H1 (cell line): ENCODE measurements around the gene OXCT2. TPM values are rescaled to one million over a fixed set of nuclear protein-coding genes. Genes with fewer than 3 reads are reported as not detected.

ENCODE experiments used
- CTCF ChIA-PET: fragments of 300-600 bp; sonication (Branson Sonifier 250); formaldehyde crosslinking; loops from one replicate; lab custom pipeline; 2021; ENCODE audit not compliant: partially characterized antibody; lab: Charles Lee
- POLR2A ChIA-PET: fragments of 300-600 bp; sonication (Branson Sonifier 250); formaldehyde crosslinking; loops from one replicate; lab custom pipeline; 2021; ENCODE audit warnings: inconsistent platforms; ENCODE audit not compliant: partially characterized antibody; lab: Charles Lee
- DNase-seq, 2 experiments: peaks; one replicate each; pipeline versions ENCODE4 v3.0.0 to v3.0.0-alpha.2; 2010 to 2022; ENCODE audit warnings: low spot score in 2 of 2, low read depth in 1 of 2, mixed read lengths in 1 of 2
- FAIRE-seq: peaks from 2 replicates; lab custom pipeline; 2011; peaks lifted over from hg19 to GRCh38; lab: Jason Lieb, UNC
- H2AFZ ChIP-seq: 2 replicates; pipeline ENCODE4 v1.8.1; 2012; ENCODE audit warnings: low read length, inconsistent platforms
- H2AK5ac ChIP-seq: 2 replicates; pipeline ENCODE4 v1.6.1; 2013; ENCODE audit warnings: low read depth, low read length
- H2BK120ac ChIP-seq: replicated peaks from 2 replicates; pipeline ENCODE3; 2013; ENCODE audit warnings: low read depth, low read length, inconsistent platforms
- H2BK12ac ChIP-seq: 2 replicates; pipeline ENCODE4 v1.6.1; 2013; ENCODE audit warnings: low read depth, low read length
- H2BK15ac ChIP-seq: 2 replicates; pipeline ENCODE4 v1.6.1; 2013; ENCODE audit warnings: low read length
- H2BK20ac ChIP-seq: 2 replicates; pipeline ENCODE4 v1.6.1; 2013; ENCODE audit warnings: low read length
- H2BK5ac ChIP-seq: 2 replicates; pipeline ENCODE4 v1.6.1; 2013; ENCODE audit warnings: low read depth, low read length
- H3K14ac ChIP-seq: 2 replicates; pipeline ENCODE4 v1.6.1; 2013; ENCODE audit warnings: inconsistent platforms; ENCODE audit not compliant: insufficient read length
- H3K18ac ChIP-seq: 2 replicates; pipeline ENCODE4 v1.6.1; 2013; ENCODE audit warnings: low read length; ENCODE audit errors: extremely low read depth
- H3K23ac ChIP-seq: 2 replicates; pipeline ENCODE4 v1.6.1; 2013; ENCODE audit warnings: inconsistent platforms; ENCODE audit not compliant: insufficient read length
- H3K23me2 ChIP-seq: 2 replicates; pipeline ENCODE4 v1.6.1; 2013; ENCODE audit warnings: low read depth, low read length
- H3K27ac ChIP-seq: 2 replicates; pipeline ENCODE4 v1.6.1; 2011; ENCODE audit warnings: low read depth, low read length, inconsistent platforms
- H3K27me3 ChIP-seq, 4 experiments: replicated peaks in 1 of 4; 1 replicate in 1 of 4; 2 replicates in 3 of 4; pipeline versions ENCODE4 v1.6.1 to v1.8.1; 2011 to 2013; ENCODE audit warnings: low read length in 3 of 4, mild to moderate bottlenecking in 3 of 4, inconsistent platforms in 2 of 4, mixed read lengths in 2 of 4, moderate library complexity in 1 of 4; ENCODE audit not compliant: control insufficient read depth in 3 of 4, insufficient read depth in 3 of 4; ENCODE audit errors: extremely low read depth in 1 of 4
- H3K36me3 ChIP-seq, 4 experiments: 2 replicates each; pipeline versions ENCODE4 v1.6.1 to v1.8.1; 2011 to 2013; ENCODE audit warnings: mild to moderate bottlenecking in 4 of 4, low read length in 3 of 4, moderate library complexity in 2 of 4, control low read depth in 1 of 4, inconsistent platforms in 1 of 4; ENCODE audit not compliant: insufficient read depth in 4 of 4, control insufficient read depth in 2 of 4
- H3K4ac ChIP-seq: replicated peaks from 2 replicates; pipeline ENCODE3; 2013; ENCODE audit warnings: low read length, low read depth, mixed read lengths, inconsistent platforms; ENCODE audit not compliant: insufficient read length
- H3K4me1 ChIP-seq, 4 experiments: replicated peaks in 1 of 4; 1 replicate in 1 of 4; 2 replicates in 3 of 4; pipeline versions ENCODE4 v1.6.1 to v1.8.1; 2011 to 2013; ENCODE audit warnings: low read length in 3 of 4, inconsistent platforms in 2 of 4, mixed read lengths in 1 of 4; ENCODE audit not compliant: insufficient read depth in 4 of 4, control insufficient read depth in 3 of 4
- H3K4me2 ChIP-seq, 2 experiments: 2 replicates each; pipeline versions ENCODE4 v1.6.1 to v1.8.1; 2011 to 2013; ENCODE audit warnings: low read depth in 2 of 2, low read length in 2 of 2, control low read depth in 1 of 2, inconsistent platforms in 1 of 2, mild to moderate bottlenecking in 1 of 2; ENCODE audit not compliant: insufficient read depth in 1 of 2
- H3K4me3 ChIP-seq, 4 experiments: fragments of 200-600, 300-600 bp in 1 of 4; sonication (generic), shearing (Covaris generic), sonication (Bioruptor Twin) in 1 of 4; 2 replicates each; pipeline versions ENCODE4 v1.5.1 to v1.8.1; 2011 to 2016; ENCODE audit warnings: low read length in 4 of 4, low read depth in 3 of 4, control low read depth in 2 of 4, inconsistent platforms in 2 of 4, mild to moderate bottlenecking in 2 of 4, mixed read lengths in 1 of 4, moderate library complexity in 1 of 4; ENCODE audit not compliant: insufficient read depth in 2 of 4; ENCODE audit errors: extremely low read depth in 1 of 4
- H3K56ac ChIP-seq: replicated peaks from 2 replicates; pipeline ENCODE3; 2013; ENCODE audit warnings: low read depth, mild to moderate bottlenecking, mixed read lengths, low read length, inconsistent platforms; ENCODE audit not compliant: insufficient read length
- H3K79me1 ChIP-seq: 2 replicates; pipeline ENCODE4 v1.6.1; 2013; ENCODE audit warnings: low read depth, low read length, control low read depth
- H3K79me2 ChIP-seq, 2 experiments: 2 replicates each; pipeline versions ENCODE4 v1.6.1 to v1.8.1; 2012 to 2013; ENCODE audit warnings: low read length in 2 of 2, mild to moderate bottlenecking in 2 of 2, inconsistent platforms in 1 of 2; ENCODE audit not compliant: insufficient read depth in 2 of 2, control insufficient read depth in 1 of 2
- H3K9ac ChIP-seq, 4 experiments: replicated peaks in 1 of 4; 1 replicate in 1 of 4; 2 replicates in 3 of 4; pipeline versions ENCODE4 v1.6.1 to v1.8.1; 2011 to 2013; ENCODE audit warnings: low read depth in 3 of 4, low read length in 3 of 4, control low read depth in 2 of 4, mild to moderate bottlenecking in 2 of 4, moderate library complexity in 2 of 4, inconsistent platforms in 1 of 4; ENCODE audit errors: extremely low read depth in 1 of 4
- H3K9me3 ChIP-seq, 2 experiments: 2 replicates each; pipeline versions ENCODE4 v1.6.1 to v1.8.1; 2012 to 2013; ENCODE audit warnings: mild to moderate bottlenecking in 2 of 2, moderate library complexity in 2 of 2, control low read depth in 1 of 2, inconsistent platforms in 1 of 2, low read depth in 1 of 2, low read length in 1 of 2, mixed read lengths in 1 of 2; ENCODE audit not compliant: insufficient read depth in 2 of 2
- H4K20me1 ChIP-seq, 2 experiments: replicated peaks in 1 of 2; 2 replicates each; pipeline versions ENCODE3 to v1.8.1; 2011 to 2013; ENCODE audit warnings: inconsistent platforms in 2 of 2, low read length in 2 of 2, mild to moderate bottlenecking in 1 of 2; ENCODE audit not compliant: insufficient read depth in 2 of 2, control insufficient read depth in 1 of 2
- H4K5ac ChIP-seq: 2 replicates; pipeline ENCODE4 v1.6.1; 2013; ENCODE audit warnings: low read length, low read depth, mixed read lengths, inconsistent platforms; ENCODE audit not compliant: insufficient read length
- H4K8ac ChIP-seq: 2 replicates; pipeline ENCODE4 v1.8.0; 2013; ENCODE audit warnings: mild to moderate bottlenecking, moderate library complexity, low read length, inconsistent platforms; ENCODE audit not compliant: insufficient read depth; ENCODE audit errors: extremely low read depth
- H4K91ac ChIP-seq: replicated peaks from 2 replicates; pipeline ENCODE3; 2013; ENCODE audit warnings: low read length, mixed read lengths, inconsistent platforms; ENCODE audit not compliant: insufficient read length
- CHD1 ChIP-seq: IDR thresholded peaks from 2 replicates; pipeline ENCODE4 v1.6.1; 2012; ENCODE audit warnings: low read depth, low read length, improper control_type of control experiment
- GABPA ChIP-seq: IDR thresholded peaks from 2 replicates; pipeline ENCODE4 v1.6.1; 2011; ENCODE audit warnings: mild to moderate bottlenecking, low read length, moderate library complexity, borderline replicate concordance; ENCODE audit not compliant: insufficient read depth
- MAFK ChIP-seq: IDR thresholded peaks from 2 replicates; pipeline ENCODE4 v1.6.1; 2012; ENCODE audit warnings: low read depth, mild to moderate bottlenecking, improper control_type of control experiment, low read length
- RBBP5 ChIP-seq: IDR thresholded peaks from 2 replicates; pipeline ENCODE4 v1.7.1; 2012; ENCODE audit warnings: low read depth, mild to moderate bottlenecking, inconsistent platforms, low read length, moderate library complexity, borderline replicate concordance
- RFX5 ChIP-seq: IDR thresholded peaks from 2 replicates; pipeline ENCODE4 v1.6.1; 2011; ENCODE audit warnings: low read depth, low read length, improper control_type of control experiment, borderline replicate concordance
- TAF7 ChIP-seq: optimal IDR thresholded peaks from 2 replicates; pipeline ENCODE3; 2011; ENCODE audit warnings: low read depth, mild to moderate bottlenecking, inconsistent platforms, low read length, moderate library complexity, borderline replicate concordance
- TBP ChIP-seq: IDR thresholded peaks from 2 replicates; pipeline ENCODE4 v1.6.1; 2011; ENCODE audit warnings: low read depth, low read length, improper control_type of control experiment
- TCF12 ChIP-seq: IDR thresholded peaks from 2 replicates; pipeline ENCODE4 v1.6.1; 2011; ENCODE audit warnings: low read depth, mild to moderate bottlenecking, low read length
- WGBS, 2 experiments: shearing (Covaris generic) in 1 of 2; methylation state at CpG; one replicate each; pipeline versions ENCODE4 v1.1.6 to v1.1.7; 2013 to 2015; ENCODE audit warnings: low lambda C conversion rate in 2 of 2, mixed read lengths in 2 of 2, inconsistent platforms in 1 of 2, low coverage in 1 of 2, missing lambda C conversion rate in 1 of 2; ENCODE audit not compliant: insufficient replicate concordance in 2 of 2, insufficient coverage in 1 of 2, insufficient read length in 1 of 2; ENCODE audit errors: extremely low coverage in 1 of 2, missing lambda C conversion rate in 1 of 2; 5-methylcytosine and 5-hydroxymethylcytosine counted together
- polyA plus RNA-seq, 7 experiments: library from polyadenylated mRNA; depleted of rRNA in 3 of 7; stranded (reverse) in 5 of 7; unstranded in 2 of 7; fragments of >200 nt in 5 of 7; fragments of 200-250 nt in 2 of 7; gene quantifications; 1 replicate in 5 of 7; 2 replicates in 1 of 7; 4 replicates in 1 of 7; pipeline versions ENCODE4 v1.2.1 to v1.2.3, GENCODE V29; 2011 to 2013; ENCODE audit warnings: missing spikeins in 2 of 7, mixed read lengths in 2 of 7
- total RNA-seq: library from RNA; stranded (reverse); fragmentation: NEBNext Ultra II Directional; extraction: Animal tissue kit (Norgen Biotek cat#: 25700); gene quantifications from 2 replicates; pipeline ENCODE4 v1.2.1, GENCODE V29; 2021
- TF ChIP-seq, protein P1 (sequence below): IDR thresholded peaks from 2 replicates; pipeline ENCODE4 v1.6.1; 2011; ENCODE audit warnings: low read depth, mild to moderate bottlenecking, low read length; ENCODE audit not compliant: insufficient read depth
- TF ChIP-seq, protein P2 (sequence below): IDR thresholded peaks from 2 replicates; pipeline ENCODE4 v1.6.1; 2012; ENCODE audit warnings: low read length, inconsistent platforms
- TF ChIP-seq, protein P3 (sequence below): IDR thresholded peaks from 2 replicates; pipeline ENCODE4 v1.6.1; 2011; ENCODE audit warnings: low read length, improper control_type of control experiment

Gene OXCT2
- total and polyA plus RNA-seq, 2 of the 8 experiments (the other 6 are each of a cell fraction or from before 2014, with no cell fraction given): 2.6 to 2.9 TPM

DNA sequence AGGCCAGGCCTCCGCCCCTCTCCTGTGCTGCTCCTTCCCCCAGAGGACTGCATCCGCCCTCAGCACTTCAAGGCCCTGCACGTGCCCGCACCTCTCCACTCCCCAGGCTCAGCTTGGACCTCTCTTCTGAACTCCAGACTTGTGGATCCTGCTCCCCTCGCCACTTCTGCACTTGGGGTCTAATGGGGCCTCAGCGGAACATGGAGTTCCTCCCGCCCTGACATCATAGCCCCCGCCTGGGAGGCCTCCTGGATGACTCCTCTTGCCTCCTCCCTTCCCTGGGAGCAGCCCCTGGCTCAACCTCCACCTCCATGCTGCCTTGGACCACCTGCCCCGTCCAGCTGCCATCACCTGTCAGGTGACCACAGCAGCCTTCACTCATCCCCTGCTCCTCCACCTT is 10.1 kb downstream of the OXCT2 start:
- no peak overlapping the region for H2BK120ac ChIP-seq
- no peak overlapping the region for H3K56ac ChIP-seq
- H3K14ac ChIP-seq: no peak overlapping the region
- H3K79me1 ChIP-seq: no peaks in the 10 kb centered on the region
- H2BK20ac ChIP-seq: no peak overlapping the region
- no peak overlapping the region for H3K9ac ChIP-seq
- H3K18ac ChIP-seq: no peak overlapping the region
- H4K8ac ChIP-seq: no peak overlapping the region
- H3K4ac ChIP-seq: no peak overlapping the region
- no peak overlapping the region for H3K4me2 ChIP-seq
- no peak overlapping the region for H2AFZ ChIP-seq
- H3K4me3 ChIP-seq: no peak overlapping the region
- no peak overlapping the region for H4K91ac ChIP-seq
- no peak overlapping the region for H2BK15ac ChIP-seq
- H3K79me2 ChIP-seq: no peaks in the 10 kb centered on the region
- 84% methylated on average over 7 of the region's 9 CpGs; no CpG with 5 or more reads in 1 of the 2 experiments for WGBS, 2 experiments
- no peak overlapping the region for H2BK12ac ChIP-seq
- no peak overlapping the region for H2BK5ac ChIP-seq
- H3K23me2 ChIP-seq: no peaks in the 10 kb centered on the region
- no peaks in the 10 kb centered on the region for H3K27me3 ChIP-seq
- H3K9me3 ChIP-seq: peaks cover 5 to 12% of the 10 kb centered on the region in 2 experiments; a peak in 1 of 4 replicates
- ChIA-PET CTCF (interaction anchor here (1.4 kb wide), 1 partner anchor 39 kb away, joined by 4 read pairs; no protein-coding TSS in a partner anchor), POLR2A (no interaction called here)
- no peak overlapping the region for H2AK5ac ChIP-seq
- DNase-seq (no peak), FAIRE-seq (no peak)
- H4K20me1 ChIP-seq: peaks cover 0 to 1% of the 10 kb centered on the region in 2 experiments
- H3K36me3 ChIP-seq: peaks cover 2 to 6% (median 2%) of the 10 kb centered on the region in 4 experiments; a peak in 5 of 8 replicates
- H3K4me1 ChIP-seq: no peaks in the 10 kb centered on the region
- no peak overlapping the region for H3K27ac ChIP-seq
- H3K23ac ChIP-seq: no peak overlapping the region
- no peak overlapping the region for H4K5ac ChIP-seq
- TF ChIP-seq, protein P1, sequence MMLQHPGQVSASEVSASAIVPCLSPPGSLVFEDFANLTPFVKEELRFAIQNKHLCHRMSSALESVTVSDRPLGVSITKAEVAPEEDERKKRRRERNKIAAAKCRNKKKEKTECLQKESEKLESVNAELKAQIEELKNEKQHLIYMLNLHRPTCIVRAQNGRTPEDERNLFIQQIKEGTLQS: no peak
- TF ChIP-seq CHD1: no peak
- TF ChIP-seq RBBP5: no peak
- TF ChIP-seq, protein P2, sequence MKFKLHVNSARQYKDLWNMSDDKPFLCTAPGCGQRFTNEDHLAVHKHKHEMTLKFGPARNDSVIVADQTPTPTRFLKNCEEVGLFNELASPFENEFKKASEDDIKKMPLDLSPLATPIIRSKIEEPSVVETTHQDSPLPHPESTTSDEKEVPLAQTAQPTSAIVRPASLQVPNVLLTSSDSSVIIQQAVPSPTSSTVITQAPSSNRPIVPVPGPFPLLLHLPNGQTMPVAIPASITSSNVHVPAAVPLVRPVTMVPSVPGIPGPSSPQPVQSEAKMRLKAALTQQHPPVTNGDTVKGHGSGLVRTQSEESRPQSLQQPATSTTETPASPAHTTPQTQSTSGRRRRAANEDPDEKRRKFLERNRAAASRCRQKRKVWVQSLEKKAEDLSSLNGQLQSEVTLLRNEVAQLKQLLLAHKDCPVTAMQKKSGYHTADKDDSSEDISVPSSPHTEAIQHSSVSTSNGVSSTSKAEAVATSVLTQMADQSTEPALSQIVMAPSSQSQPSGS: no peak
- no peak for TF ChIP-seq TAF7
- TF ChIP-seq MAFK: no peak
- no peak for TF ChIP-seq TCF12
- TF ChIP-seq, protein P3, sequence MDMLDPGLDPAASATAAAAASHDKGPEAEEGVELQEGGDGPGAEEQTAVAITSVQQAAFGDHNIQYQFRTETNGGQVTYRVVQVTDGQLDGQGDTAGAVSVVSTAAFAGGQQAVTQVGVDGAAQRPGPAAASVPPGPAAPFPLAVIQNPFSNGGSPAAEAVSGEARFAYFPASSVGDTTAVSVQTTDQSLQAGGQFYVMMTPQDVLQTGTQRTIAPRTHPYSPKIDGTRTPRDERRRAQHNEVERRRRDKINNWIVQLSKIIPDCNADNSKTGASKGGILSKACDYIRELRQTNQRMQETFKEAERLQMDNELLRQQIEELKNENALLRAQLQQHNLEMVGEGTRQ: no peak
- no peak for TF ChIP-seq TBP
- no peak for TF ChIP-seq RFX5
- TF ChIP-seq GABPA: no peak
